SH-SY5Y (cell line): ENCODE measurements around the gene NAT14.

Experiments
- GATA2 ChIP-seq: IDR thresholded peaks from 2 replicates; pipeline ENCODE4 v1.6.1; 2011; ENCODE audit warnings: mild to moderate bottlenecking, low read depth, low read length
- GATA3 ChIP-seq: IDR thresholded peaks from 2 replicates; pipeline ENCODE4 v1.6.1; 2011; ENCODE audit warnings: low read depth, mild to moderate bottlenecking, low read length, moderate library complexity

DNA sequence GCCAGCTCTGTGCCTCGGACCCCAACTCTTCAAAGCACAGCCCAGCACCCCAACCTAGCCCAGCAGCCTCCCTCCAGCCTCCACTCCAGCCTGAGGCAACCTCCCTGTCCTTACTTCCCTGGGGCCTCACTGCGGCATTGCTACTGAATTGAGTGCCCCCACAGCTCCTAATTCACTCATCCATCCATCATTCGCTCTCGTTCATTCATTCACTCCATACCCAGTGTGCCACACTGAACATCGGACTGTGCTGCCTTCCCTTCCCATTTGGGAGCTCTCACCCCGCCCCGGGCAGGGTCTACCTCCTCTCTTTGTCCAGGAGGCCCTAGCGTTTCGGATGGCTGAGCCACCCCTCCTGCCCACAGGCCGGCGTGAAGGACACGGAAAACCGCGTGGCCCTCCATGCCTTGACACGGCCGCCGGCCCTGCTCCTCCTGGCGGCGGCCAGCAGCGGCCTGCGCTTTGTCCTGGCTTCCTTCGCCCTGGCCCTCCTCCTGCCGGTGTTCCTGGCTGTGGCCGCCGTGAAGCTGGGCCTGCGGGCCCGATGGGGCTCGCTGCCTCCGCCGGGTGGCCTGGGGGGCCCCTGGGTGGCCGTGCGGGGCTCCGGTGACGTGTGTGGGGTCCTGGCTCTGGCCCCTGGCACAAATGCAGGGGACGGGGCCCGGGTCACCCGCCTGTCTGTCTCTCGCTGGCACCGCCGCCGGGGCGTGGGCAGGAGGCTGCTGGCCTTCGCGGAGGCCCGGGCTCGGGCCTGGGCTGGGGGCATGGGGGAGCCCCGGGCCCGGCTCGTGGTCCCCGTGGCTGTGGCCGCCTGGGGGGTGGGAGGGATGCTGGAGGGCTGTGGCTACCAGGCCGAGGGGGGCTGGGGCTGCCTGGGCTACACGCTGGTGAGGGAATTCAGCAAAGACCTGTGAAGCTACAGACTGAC, 1.3 kb downstream of the NAT14 start:
- TF ChIP-seq GATA2 = no peak
- no peak for TF ChIP-seq GATA3
